Colon (tissue), 2 donors: ENCODE measurements around the gene HDDC2.

Source experiments
- FAIRE-seq: peaks from 2 replicates; lab custom pipeline; 2012; peaks lifted over from hg19 to GRCh38; lab: Jason Lieb, UNC
- donor health status: control.
- donor health status: control.

The HDDC2 gene

DNA sequence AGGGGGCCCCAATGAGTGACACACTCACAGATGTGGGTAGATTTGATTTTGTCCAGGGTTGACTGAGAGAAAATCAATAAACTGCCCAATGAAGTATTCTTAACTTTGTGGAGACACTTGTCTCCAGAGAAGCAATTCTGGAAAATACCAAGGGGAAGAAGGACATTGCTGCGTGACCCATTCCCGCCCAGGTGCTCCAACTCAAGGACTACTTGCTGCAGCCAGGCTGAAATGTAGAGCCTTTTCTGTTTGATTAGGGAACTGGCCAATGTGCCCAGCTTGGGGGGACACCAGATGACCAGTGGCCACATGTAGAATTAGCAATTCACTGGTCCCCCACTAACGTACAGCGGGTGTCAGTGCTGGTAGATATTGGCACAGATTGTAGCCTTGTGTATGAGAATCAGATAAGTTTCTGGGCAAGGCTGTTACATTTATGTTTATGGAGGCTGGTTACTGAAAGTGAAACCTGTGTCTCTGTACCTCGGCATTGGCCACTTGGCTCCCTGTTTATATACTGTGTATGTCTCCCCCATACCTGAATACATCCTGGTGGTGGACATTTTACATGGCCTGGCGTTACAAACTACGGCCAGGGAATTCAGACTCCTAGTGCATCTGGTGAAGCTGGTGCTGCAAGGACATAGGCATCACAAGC, 32.3 kb downstream of the HDDC2 start:
- FAIRE-seq, result no peak

DNA sequence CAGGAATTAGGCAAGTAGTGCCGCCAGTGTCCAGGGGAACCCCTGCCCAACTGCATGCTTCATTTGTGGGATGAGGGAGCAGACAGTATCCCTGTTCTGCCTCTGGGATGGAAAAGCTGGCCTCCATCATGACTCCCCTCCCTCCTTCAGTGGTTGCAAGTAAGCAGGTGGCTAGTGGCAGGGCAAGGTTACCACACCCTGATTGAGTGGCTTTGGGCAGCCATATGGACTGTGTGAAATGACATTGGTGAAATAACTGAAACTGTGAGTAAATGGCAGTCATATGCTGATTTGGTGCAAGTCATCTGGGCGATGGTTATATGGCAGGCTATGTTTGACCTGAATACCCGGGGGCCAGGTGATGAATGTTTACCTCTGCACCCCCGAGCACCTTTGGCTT, 33.0 kb downstream of the HDDC2 start:
- FAIRE-seq, result no peak

DNA sequence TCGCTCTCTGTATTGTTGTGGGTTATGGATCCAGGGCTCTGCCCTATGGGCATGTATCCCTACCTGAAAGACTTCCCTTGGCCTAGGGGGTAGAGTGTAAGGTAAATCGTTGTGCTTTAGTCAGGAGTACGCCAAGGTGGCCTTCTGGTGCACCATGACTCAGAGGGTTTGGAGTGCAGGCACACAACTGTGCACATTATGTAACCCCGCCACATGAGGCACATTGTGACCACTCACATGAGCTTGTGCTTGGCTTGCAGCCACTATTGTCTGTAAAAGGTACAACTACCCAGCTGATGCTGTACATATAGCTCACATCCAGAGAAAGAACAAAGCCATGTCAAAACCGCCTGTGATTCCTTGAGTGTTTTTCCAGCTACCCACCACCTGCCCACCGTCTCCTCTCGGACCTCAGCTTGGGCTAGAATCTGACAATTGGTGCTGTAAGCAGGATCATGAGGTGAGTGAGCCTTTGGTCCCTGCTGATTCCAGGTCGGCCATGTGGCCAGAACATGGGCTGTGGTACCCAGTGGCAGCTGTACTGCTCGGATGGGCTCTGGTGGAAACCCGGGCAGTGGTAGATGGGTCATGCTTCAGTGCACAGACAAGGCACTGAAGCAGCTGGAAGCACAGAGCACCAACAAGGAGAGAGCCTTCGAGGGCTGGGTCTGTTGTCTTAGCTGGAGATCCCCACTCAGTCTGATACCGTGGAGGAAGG, 33.8 kb downstream of the HDDC2 start:
- FAIRE-seq, result no peak

DNA sequence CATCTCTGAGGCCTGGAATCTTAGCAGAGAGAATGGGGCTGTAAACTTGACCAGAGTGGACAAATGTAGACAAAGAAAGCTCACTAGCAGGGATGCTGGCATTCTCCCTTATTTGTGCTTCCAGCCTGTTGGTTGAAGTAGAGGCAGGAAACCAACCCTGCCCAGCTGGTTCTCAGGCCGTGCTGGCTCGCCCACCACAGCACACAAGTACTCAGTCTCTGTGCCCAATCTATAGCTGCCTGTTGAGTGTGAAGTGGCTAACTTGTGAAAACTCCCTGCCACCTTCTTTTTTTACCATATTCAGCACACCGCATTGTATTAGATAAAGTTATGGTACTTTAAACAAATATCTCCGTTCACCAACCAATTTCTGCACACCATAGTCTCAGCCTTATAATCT, 37.3 kb downstream of the HDDC2 start:
- FAIRE-seq, result no peak

DNA sequence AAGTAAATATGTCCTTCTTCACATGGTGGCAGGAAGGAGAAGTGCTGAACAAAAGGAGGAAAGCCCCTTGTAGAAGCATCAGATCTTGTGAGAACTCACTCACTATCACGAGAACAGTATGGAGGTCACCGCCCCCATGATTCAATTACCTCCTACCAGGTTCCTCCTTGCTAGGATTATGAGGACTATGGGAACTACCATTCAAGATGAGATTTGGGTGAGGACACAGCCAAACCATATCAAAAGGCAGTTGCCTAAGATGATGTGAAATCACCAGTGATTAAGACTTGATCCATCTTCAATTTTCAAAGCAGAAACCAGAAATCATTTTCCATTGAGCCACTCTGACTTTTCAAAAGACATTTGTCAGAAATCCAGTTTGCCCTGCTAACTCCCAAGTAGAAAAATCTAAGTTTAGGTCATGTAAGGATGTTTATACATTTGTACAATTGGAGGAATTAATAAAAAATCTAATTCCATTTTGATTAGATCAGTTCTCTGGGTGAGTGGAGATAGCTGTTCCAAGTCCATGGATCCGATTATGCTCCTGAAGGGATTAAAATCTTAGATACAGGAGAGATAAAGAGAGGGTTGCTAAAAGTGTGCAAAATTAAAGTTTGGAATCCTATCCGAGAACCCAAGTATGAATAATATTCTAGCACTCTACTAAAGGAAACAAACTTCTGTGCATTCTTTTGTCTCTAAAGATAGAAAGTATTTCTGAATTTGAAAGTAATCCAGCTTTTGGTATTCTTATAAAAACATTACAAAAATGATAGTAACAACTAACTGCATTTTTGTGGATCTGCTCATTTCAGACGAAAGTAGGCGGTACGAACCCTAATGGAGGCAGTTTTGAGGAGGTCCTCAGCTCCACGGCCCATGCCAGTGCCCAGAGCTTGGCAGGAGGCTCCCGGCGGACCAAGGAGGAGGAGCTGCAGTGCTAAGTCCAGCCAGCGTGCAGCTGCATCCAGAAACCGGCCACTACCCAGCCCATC, 39.5 kb downstream of the HDDC2 start:
- FAIRE-seq, result no peak

DNA sequence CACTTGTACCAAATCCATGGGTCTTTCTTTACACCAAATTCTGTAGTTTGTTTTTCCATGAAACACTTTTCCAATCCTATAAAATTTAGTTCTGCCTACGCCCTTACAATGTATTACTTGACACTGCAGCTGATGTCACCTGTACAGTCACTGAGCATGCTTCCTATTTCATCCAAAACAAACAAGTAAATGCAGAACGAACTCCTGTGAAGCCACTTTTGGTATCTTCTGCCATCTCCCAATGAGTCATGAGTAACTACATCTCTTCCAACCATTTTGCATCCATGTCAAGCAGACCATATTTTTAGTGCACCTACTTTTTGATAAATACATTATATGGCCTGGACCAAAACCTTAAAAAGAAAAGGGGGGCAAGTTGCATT, 42.4 kb downstream of the HDDC2 start:
- no peak for FAIRE-seq

DNA sequence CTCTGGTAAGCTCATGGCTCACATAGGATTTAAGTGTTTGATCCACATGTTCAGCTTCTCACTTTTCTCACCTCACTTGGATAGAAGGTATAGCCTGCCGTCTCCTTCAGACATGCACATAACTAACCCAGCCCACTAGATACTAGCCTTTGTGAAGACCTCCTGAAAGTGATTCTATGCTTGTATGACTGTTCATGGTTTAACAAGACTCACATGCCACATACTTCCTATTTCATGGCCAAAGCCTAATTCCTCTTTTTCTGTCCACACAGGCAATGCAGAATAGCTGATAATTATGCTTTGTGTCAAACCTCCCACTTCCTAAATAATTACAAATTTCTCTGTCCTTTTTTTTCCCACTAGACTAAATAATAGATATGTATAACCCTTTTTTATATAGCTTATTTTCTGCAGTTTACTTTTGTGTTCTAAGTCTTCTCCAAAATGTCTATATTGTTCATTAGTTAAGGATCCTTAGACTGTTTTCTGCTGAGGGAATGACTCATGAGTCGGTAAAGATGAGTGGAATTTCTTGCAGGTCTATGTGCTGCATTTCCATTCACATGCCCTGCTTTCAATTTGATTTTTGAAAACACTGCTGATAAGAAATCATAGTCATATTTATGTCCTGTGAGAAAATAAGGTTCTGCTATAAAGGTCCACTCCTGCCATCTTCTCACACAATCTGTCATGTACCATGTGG, 43.0 kb downstream of the HDDC2 start:
- FAIRE-seq, result no peak

DNA sequence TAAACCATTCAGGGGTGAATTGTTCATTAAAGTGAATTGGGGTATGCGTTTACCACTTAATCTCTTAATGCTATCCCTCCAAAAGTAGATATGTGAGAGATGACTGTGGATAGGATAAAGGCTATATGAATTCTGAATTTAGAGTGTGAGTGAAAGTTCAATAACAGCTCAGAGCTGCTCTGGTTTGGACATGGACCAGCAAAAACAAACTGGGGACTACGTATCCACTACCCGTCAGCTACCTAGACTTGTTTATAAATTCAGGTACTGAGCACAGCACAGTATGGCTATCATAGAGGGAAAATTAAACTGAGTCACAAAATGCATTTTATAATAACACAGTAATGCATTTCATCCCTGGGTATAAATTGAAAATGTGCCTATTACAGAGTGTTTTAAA, 44.4 kb downstream of the HDDC2 start:
- FAIRE-seq, result no peak

DNA sequence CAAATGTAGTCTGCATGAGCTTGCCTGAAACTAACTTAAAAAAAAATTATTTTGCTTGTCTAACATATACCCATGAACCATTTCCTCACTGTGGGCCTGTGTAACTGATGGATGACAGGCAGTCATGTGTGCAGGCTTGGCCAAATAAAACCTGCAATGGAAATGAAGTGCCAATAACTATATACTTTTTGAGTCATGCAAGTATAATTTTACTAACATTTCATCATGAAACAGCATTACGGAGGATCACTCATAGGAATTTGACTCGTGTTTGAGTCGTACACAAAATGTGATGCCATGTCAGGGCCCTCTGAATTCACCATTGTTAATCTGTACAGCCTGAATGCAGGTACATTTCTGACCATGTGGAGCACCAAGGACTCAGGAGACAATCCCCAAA, 46.6 kb downstream of the HDDC2 start:
- no peak for FAIRE-seq

DNA sequence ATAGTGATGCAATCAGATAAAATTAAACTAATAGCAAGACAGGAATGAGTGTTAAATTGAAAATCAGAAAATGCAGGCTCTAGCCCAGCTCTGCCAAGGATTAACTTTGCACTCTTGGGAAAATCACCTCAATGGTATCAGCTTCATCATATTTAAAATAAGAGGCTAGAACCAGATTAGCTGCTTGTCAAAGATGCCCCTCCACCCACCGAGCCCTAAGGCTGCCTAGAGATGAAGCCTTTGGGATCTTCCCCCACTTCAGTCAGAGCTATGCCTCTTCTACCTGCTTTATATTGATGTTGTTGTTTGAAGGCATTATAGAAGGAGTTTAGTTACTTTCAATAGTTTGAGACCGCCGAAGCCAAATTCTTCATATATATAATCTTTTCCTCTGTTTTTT, 47.4 kb downstream of the HDDC2 start:
- FAIRE-seq, result no peak

DNA sequence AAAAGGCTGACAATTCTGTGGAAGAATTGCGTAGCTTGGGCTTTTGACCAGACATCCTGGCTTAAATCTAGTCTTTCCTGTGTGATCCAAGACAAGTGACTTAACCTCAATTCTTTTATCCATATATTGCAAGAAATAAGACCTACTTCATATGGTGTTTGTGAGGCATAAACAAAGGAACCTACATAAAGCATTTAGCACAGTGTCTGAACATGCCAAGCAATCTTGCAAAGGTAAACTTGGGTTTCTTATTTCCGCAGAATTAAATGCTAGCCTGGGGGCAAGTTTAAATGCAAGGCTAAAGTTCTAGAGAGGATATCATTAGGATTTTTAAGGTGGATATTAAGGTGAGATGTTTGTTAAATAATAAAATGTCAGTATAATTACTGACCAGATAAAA, 47.9 kb downstream of the HDDC2 start:
- FAIRE-seq, result no peak

DNA sequence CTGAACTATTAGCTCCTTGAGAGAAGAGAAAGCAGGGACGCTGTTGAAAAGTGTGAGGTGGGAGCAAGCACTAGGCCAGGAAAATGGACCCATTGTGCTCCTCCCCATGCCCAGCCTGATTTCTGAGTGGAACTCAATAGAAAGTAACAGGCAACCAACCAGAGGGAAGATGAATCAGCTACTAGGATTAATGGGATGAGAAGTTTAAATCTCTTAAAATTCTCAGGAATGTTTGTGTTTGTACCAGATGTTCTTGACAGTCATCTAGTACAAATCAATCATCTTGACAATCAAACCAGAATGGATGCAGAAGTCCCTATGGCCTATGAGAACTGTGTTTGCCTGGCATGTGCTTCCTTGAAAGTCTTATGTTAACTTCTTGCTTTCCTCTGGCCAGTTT, 48.9 kb downstream of the HDDC2 start:
- no peak for FAIRE-seq

DNA sequence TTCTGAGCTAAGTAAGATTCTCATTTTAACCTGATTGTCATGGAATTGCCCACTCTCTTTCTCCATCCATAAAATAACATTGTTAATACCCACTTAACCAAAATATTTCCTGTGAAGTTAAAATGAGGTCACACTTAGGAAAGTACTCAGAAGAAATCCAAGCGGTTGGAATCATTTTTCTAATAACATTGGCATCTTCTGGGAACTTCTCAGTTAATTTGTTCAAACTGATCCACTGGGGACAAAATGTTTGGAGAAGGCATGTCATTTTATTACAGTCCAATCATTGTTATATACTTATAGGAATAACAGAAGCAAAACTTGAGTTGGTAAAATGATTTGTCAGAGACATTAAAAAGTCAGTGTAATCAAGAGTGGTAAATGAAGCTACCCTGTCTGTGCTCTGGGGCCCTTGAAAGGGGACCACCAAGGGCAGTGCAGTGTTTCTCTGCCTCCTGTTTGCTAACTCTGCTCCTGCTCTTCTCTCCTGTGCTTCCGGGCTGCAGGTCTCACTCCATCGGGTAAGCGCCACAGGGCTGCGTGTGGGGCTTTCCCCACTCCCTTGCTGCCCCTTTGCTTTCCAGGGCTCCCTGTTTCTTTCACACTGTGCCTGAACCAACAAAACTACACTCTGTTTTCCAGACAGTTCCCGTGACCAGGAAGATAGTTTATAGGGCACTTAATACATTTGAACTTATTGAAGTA, 50.1 kb downstream of the HDDC2 start:
- FAIRE-seq, result no peak

DNA sequence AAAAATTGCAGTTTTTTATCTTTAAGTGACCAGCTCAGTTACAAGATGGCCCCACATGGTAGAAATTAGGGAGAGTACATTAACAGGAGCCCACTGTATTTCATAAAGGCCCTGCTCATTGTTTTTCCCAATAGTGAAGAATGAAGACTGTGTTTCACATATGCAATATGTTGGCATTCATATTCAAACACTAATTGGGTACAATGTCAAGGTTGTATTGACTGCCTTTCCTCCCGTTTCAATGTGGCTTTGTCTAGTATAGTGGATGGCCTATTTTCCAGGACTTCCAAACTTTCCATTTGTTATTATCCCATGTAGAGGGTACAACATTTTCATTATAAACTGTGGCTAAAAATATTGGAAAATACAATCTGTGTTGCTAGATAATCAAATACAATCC, 51.3 kb downstream of the HDDC2 start:
- no peak for FAIRE-seq

DNA sequence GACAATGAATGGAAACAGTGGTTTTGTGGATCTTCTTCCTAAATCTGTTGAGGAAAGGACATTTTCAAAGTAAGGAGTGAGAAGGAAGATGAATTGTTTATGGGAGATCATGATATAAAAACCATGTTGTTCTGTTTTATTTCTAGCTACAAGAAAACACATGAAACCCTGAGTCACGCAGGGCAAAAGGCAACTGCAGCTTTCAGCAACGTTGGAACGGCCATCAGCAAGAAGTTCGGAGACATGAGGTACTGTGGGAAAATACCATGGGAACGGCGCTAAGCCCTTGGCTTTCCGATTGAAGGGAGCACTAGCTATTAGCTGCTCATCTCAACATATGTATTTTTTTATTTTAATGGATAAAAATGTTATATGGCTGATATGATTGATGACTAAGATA, 53.6 kb downstream of the HDDC2 start:
- FAIRE-seq, result no peak

DNA sequence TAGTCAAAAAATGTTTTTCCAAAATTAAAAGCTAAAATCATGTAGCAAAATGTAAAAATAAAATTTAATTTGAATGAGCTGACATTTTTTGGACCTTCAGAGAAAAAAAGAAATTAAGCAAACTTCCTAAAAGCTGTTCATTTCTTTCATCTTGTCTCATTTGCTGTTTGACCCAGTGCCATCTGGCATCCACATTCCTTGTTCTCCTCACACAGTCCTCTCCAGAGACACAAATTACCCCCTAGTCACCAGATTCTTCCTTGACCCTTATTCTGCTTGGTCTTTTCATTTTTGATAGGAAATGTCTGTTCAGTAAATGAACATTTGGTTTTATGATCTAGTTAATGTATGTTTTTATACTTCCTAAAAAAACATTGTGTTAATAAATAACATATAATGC, 55.2 kb downstream of the HDDC2 start:
- no peak for FAIRE-seq

DNA sequence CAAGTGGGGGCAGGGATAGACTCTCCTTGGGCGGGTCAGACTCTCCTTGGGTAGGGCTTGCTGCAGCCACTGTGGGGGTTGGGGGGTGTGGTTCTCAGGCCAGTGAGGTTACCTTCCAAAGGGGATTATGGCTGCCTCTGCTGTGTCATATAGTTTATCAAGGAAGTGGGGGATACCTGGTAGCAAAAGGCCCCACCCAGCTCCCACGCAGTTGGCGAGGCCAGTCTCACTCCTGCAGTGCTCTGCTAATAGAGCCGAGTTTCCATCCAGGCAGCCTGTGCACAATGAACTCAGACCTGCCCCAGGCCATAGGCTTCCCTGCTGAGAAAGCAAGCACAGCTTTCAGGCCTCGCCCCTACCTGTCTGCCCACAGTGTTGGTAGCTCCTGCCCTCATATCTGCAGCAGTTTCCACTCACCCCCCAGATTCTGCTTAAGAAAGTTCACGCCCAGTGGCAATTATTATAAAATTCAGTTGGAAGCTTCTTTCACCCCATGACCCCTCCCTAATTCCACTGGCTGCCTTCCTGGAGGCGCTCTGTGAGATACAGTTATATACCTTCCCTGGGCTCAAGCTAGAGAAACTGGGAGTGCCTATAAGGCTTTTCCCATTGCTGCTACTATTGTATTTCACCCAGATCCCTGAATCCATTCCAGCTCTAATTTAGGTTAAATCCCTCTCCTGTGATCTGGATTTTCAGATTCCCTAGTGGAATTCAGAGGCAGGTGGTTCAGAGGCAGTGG, 56.1 kb downstream of the HDDC2 start:
- FAIRE-seq, result no peak

DNA sequence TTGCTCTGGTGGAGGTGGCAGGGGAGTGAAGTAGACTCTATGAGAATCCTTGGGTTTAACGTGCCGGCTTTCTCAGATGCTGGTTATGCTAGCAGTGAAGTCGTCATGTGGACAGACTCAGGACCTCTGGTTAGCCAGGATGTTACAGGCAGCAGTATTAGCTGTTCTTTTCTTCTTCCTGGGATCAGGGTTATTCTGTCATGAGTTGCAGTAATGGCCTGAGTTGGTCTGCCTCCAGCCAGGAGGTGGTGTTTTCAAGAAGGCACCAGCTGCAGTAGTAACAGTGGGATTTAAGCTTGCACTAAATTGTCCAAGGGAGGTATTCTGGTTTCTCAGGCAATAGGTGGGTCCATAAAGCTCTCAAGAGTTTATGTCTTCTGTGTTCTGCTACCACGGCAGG, 56.7 kb downstream of the HDDC2 start:
- FAIRE-seq, result no peak

DNA sequence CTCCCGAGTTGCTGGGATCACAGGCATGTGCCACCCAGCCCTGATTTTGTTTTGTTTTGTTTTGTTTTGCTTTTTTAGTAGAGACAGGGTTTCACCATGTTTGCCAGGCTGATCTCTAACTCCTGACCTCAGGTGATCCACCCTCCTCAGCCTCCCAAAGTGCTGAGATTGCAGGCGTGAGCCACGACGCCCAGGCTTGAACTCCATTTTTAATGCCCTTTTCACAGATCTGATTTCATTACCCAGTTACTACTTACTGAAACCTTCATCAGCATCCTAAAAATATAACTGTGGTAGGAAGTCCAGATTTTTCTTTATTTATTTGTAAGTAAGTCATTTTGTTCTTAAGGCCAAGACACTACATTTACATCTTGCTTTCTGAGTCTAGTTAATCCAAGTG, 64.0 kb downstream of the HDDC2 start:
- FAIRE-seq, result no peak

DNA sequence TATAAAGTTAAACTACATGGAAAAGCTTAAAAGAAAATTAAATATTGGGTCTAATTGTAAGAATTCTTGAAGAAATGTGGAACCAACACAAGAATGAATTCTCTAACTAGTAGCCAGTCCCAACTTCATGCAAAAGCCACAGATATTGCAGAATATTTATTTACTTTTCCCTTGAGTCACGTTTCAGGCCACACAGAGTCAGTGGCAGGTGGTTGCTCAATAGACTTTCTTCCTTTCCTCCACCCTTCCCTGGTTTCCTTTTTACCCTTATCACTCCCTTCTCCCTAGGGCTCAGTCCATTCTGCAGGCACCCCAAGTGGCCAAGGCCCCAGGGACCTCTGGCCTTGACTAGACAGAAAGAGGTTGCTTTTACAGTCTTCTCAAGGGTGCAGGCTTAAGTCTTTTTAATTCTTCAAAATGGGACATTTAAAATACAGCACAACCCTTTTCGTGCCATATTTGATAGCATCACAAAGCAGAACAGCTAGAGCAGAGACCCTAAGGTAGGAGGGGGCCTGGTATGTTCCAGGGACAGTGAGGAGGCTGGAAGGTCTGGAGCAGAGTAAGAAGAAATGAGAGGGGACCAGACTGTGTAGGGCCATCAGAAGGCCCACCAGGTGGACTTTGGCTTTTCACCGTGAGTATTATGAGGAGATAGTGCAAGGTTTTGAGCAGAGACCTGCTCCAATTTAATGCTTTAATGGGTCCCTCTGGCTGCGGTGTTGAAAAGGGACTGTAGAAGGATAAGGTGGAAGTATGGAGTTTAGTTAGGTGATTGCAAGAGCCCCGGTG, 65.0 kb downstream of the HDDC2 start:
- no peak for FAIRE-seq
